Loucy (cell line): ENCODE results near the gene YIF1A.

Experiments used
- H2AFZ ChIP-seq: fragments of 200-600 bp; sonication (generic); 2 replicates; pipeline ENCODE4 v1.6.0; 2016; ENCODE audit warnings: antibody characterized with exemption, mild to moderate bottlenecking, low read length, moderate library complexity
- H3F3A ChIP-seq: fragments of 200-600 bp; 2 replicates; pipeline ENCODE4 v1.6.0; 2016; ENCODE audit warnings: antibody characterized with exemption, low read depth, mild to moderate bottlenecking
- H3K27me3 ChIP-seq: fragments of 200-600 bp; sonication (generic); 2 replicates; pipeline ENCODE4 v1.6.1; 2014; ENCODE audit warnings: low read length, mild to moderate bottlenecking; ENCODE audit not compliant: insufficient read depth, poor library complexity, severe bottlenecking
- H3K36me3 ChIP-seq: fragments of 200-600 bp; sonication (generic); 2 replicates; pipeline ENCODE4 v1.6.1; 2016; ENCODE audit warnings: low read length; ENCODE audit not compliant: insufficient read depth
- H3K4me1 ChIP-seq: fragments of 200-600 bp; sonication (generic); 2 replicates; pipeline ENCODE4 v1.5.1; 2014; ENCODE audit warnings: low read length, mild to moderate bottlenecking; ENCODE audit not compliant: insufficient read depth, poor library complexity, severe bottlenecking
- H3K4me2 ChIP-seq: fragments of 200-600 bp; sonication (generic); 2 replicates; pipeline ENCODE4 v1.6.0; 2014; ENCODE audit warnings: antibody characterized with exemption, low read length, low read depth, mild to moderate bottlenecking; ENCODE audit not compliant: poor library complexity, severe bottlenecking
- H3K4me3 ChIP-seq: fragments of 200-600 bp; sonication (generic); 2 replicates; pipeline ENCODE4 v1.5.1; 2014; ENCODE audit warnings: low read length, mild to moderate bottlenecking, mixed read lengths; ENCODE audit not compliant: poor library complexity, severe bottlenecking
- H3K79me2 ChIP-seq: fragments of 200-600 bp; sonication (generic); 2 replicates; pipeline ENCODE4 v1.6.1; 2014; ENCODE audit warnings: low read length; ENCODE audit not compliant: insufficient read depth
- H3K9ac ChIP-seq: fragments of 200-600 bp; sonication (generic); 2 replicates; pipeline ENCODE4 v1.6.0; 2014; ENCODE audit warnings: mild to moderate bottlenecking, low read depth, low read length, moderate library complexity; ENCODE audit not compliant: poor library complexity, severe bottlenecking
- H3K9me2 ChIP-seq: fragments of 200-600 bp; sonication (generic); replicated peaks from 2 replicates; pipeline ENCODE4 v1.6.1; 2016; ENCODE audit warnings: low read depth, low read length, mixed read lengths
- H3K9me3 ChIP-seq: fragments of 200-600 bp; sonication (generic); 2 replicates; pipeline ENCODE4 v1.6.1; 2014; ENCODE audit warnings: mild to moderate bottlenecking, antibody characterized with exemption, low read length, low read depth; ENCODE audit not compliant: insufficient read depth
- H4K20me1 ChIP-seq: fragments of 200-600 bp; sonication (generic); 2 replicates; pipeline ENCODE4 v1.6.0; 2014; ENCODE audit warnings: antibody characterized with exemption, low read length, mild to moderate bottlenecking; ENCODE audit not compliant: insufficient read depth, poor library complexity, severe bottlenecking
- EZH2phosphoT487 ChIP-seq: fragments of 200-600 bp; IDR thresholded peaks from 2 replicates; pipeline ENCODE4 v1.6.1; 2018; ENCODE audit warnings: antibody characterized with exemption, mild to moderate bottlenecking, moderate library complexity, borderline replicate concordance
- TF ChIP-seq, protein P1 (sequence below): fragments of 200-600 bp; sonication (generic); conservative IDR thresholded peaks from 2 replicates; pipeline ENCODE4 v1.5.1; 2014; ENCODE audit warnings: mild to moderate bottlenecking, antibody characterized with exemption, low read length

Gene YIF1A

DNA sequence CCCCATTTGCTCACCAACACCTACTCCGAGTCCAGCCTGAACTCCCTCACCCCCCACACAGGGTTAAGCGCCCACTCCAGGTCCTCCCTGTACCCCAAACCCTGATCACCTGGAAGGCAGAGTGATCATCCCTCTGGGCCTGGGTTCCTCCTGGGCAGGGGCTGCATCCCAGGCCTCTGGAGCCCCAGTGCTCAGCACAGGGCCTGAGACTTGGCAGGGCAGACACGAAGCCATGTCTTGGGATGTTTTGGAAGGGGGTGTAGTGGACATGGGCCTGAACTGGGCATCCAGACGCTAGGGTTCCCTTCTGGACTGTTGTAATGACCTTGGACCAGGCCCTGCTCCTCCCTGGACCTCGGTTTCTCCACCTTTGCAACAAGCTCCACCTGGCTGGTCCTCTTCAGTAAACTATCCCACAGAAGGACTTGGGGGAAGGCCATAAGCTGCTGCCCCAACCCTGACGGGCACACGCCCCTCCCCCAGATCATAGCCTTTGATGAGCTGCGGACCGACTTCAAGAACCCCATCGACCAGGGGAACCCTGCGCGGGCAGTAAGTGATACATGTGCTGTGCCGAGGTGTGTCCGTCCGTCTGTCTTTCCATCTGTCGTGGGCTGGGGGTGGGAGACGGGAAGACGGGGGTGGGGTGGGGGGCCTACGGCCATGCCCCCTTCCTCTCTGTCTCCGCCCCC, 7.0 kb downstream of the YIF1A start:
- Histone ChIP-seq H3K4me1 (peaks cover 14% of the 10 kb centered on the region), H3K4me2 (no peak overlapping the region), H3K4me3 (no peak overlapping the region), H3K27me3 (no peaks in the 10 kb centered on the region), H3K9ac (no peak overlapping the region), H3K9me2 (no peaks in the 10 kb centered on the region), H3K9me3 (no peaks in the 10 kb centered on the region), H3K79me2 (no peaks in the 10 kb centered on the region), H4K20me1 (peaks cover 8% of the 10 kb centered on the region), H3F3A (no peaks in the 10 kb centered on the region), H3K36me3 (no peaks in the 10 kb centered on the region), H2AFZ (no peak overlapping the region)
- no peak for TF ChIP-seq EZH2phosphoT487
- TF ChIP-seq, protein P1, sequence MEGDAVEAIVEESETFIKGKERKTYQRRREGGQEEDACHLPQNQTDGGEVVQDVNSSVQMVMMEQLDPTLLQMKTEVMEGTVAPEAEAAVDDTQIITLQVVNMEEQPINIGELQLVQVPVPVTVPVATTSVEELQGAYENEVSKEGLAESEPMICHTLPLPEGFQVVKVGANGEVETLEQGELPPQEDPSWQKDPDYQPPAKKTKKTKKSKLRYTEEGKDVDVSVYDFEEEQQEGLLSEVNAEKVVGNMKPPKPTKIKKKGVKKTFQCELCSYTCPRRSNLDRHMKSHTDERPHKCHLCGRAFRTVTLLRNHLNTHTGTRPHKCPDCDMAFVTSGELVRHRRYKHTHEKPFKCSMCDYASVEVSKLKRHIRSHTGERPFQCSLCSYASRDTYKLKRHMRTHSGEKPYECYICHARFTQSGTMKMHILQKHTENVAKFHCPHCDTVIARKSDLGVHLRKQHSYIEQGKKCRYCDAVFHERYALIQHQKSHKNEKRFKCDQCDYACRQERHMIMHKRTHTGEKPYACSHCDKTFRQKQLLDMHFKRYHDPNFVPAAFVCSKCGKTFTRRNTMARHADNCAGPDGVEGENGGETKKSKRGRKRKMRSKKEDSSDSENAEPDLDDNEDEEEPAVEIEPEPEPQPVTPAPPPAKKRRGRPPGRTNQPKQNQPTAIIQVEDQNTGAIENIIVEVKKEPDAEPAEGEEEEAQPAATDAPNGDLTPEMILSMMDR: no peak

DNA sequence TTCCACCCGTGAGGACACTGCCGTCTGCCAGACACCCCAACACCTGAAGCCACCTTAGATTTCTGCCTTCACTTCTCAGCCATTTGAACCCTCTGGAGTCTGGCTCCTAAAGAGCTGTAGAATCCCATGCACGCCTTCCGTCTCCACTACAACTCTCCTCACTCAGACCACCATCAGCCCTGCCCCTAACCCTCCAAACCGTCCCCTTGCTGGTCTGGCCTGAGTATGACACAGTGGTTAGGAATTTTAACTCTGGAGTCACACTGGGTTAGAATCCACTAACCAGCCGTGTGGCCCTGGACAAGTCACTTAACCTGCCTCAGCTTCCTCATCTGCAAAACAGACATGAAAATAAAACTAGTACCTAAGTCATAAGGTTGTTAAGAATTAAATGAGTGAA, 7.9 kb downstream of the YIF1A start:
- Histone ChIP-seq H3K4me2 (no peak overlapping the region), H3K9me2 (no peaks in the 10 kb centered on the region), H3K27me3 (no peaks in the 10 kb centered on the region), H4K20me1 (peaks cover 8% of the 10 kb centered on the region), H2AFZ (no peak overlapping the region), H3K4me3 (no peak overlapping the region), H3K79me2 (no peaks in the 10 kb centered on the region), H3K36me3 (peaks cover 5% of the 10 kb centered on the region; the same call in 1 of the 2 replicates), H3F3A (no peaks in the 10 kb centered on the region), H3K9me3 (no peaks in the 10 kb centered on the region), H3K9ac (no peak overlapping the region), H3K4me1 (peaks cover 15% of the 10 kb centered on the region)
- TF ChIP-seq, protein P1: no peak
- TF ChIP-seq EZH2phosphoT487: no peak

DNA sequence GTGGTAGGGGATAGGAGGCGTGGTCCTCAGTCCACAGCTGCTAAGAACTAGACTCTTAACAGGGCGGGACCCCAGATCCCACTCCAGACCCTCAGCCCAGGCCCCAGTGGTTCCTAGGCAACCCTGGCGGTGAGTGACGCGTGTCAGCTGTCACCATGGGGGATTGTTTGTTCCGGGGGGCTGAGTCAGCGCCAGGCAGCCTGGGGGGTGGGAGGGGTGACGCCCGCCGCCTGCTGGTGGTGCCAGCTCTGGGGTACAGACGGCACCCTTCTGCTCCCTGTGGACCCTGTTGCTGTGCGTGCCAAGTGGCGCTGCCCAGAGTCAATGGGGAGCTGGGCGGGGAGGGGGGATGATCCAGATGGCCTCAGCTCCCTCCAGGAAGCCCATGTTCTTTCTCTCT, 8.5 kb downstream of the YIF1A start:
- H3K27me3 ChIP-seq: no peaks in the 10 kb centered on the region
- no peaks in the 10 kb centered on the region for H3K9me2 ChIP-seq
- TF ChIP-seq EZH2phosphoT487: no peak
- TF ChIP-seq, protein P1: no peak
- H2AFZ ChIP-seq: no peak overlapping the region
- no peak overlapping the region for H3K4me2 ChIP-seq
- H3K79me2 ChIP-seq: no peaks in the 10 kb centered on the region
- H3F3A ChIP-seq: no peaks in the 10 kb centered on the region
- H3K36me3 ChIP-seq: peaks cover 10% of the 10 kb centered on the region; the same call in 1 of the 2 replicates
- H4K20me1 ChIP-seq: peaks cover 8% of the 10 kb centered on the region
- peaks cover 15% of the 10 kb centered on the region for H3K4me1 ChIP-seq
- H3K9me3 ChIP-seq: no peaks in the 10 kb centered on the region
- H3K4me3 ChIP-seq: no peak overlapping the region
- no peak overlapping the region for H3K9ac ChIP-seq
